ENCODE measurements around the gene ELL. TPM values are rescaled to one million over a fixed set of nuclear protein-coding genes. Genes with fewer than 3 reads are reported as not detected.

The ELL gene
- polyA plus RNA-seq, 3 donors, result 12.2 to 35.3 (median 12.6) TPM

- peaks cover 37 to 76% of the 10 kb centered on the region in 2 donors for H3K36me3 ChIP-seq (replicated peaks in 1 of 2; ENCODE audit: control insufficient read depth in 1 of 2, insufficient read depth in 2 of 2, low read length in 2 of 2)
- H3K9me3 ChIP-seq (replicated peaks in 1 of 2; ENCODE audit: control insufficient read depth in 1 of 2, insufficient read depth in 1 of 2, low read length in 2 of 2), result no peaks in the 10 kb centered on the region
- H3K4me1 ChIP-seq (ENCODE audit: control insufficient read depth in 1 of 2, insufficient read depth in 2 of 2, low read length in 2 of 2), result peaks cover 0 to 29% of the 10 kb centered on the region in 2 donors
- peaks cover 99% of the 10 kb centered on the region for H4K20me1 ChIP-seq (ENCODE audit: insufficient read depth, low read length)
- no peaks in the 10 kb centered on the region for H3K27me3 ChIP-seq (ENCODE audit: control insufficient read depth in 2 of 2, insufficient read depth in 2 of 2, low read length in 2 of 2)
- Mint-ChIP-seq H3K27me3 (ENCODE audit: low read depth in 3 of 3) (no peaks in the 10 kb centered on the region), H3K36me3 (peaks cover 58 to 80% of the 10 kb centered on the region in 2 donors), H3K4me1 (peaks cover 38% of the 10 kb centered on the region), H3K27ac (peak overlapping the region in 1 of 7 donors; percentile 77), H3K9me3 (peaks cover 0 to 2% (median 0%) of the 10 kb centered on the region in 7 donors), H3K4me3 (no peak overlapping the region)
- 88% methylated on average over 3 of the region's 3 CpGs for WGBS (ENCODE audit: insufficient coverage)
- intact Hi-C loops (cut with micrococcal nuclease), result no loop called here
- H3K27ac ChIP-seq (ENCODE audit: low read depth in 1 of 2, low read length in 2 of 2), result no peak overlapping the region
- H3K79me2 ChIP-seq (ENCODE audit: insufficient read depth, low read length), result peaks cover 84% of the 10 kb centered on the region
- H3K4me2 ChIP-seq (replicated peaks; ENCODE audit: extremely low read depth, low read length, poor library complexity, severe bottlenecking), result no peak overlapping the region
- H3K4me3 ChIP-seq (replicated peaks in 1 of 3; ENCODE audit: low read depth in 2 of 3, low read length in 3 of 3), result no peak overlapping the region
- H2AFZ ChIP-seq (ENCODE audit: insufficient read depth, low read depth, low read length, poor library complexity, severe bottlenecking), result no peak overlapping the region
- TF ChIP-seq CTCF (IDR thresholded peaks at IDR 0.05), result no peak
- peak in 1 of 3 donors; percentile 67 for DNase-seq
- no peak overlapping the region for H3K9ac ChIP-seq (ENCODE audit: insufficient read depth, low read length, poor library complexity, severe bottlenecking)
These were observed 53.4 kb downstream of the ELL start for GRCh38 chr19:18468517-18468916.

GRCh38 chr19:18467978-18468377 lies 53.9 kb downstream of the ELL start:
- Histone ChIP-seq H3K4me3 (replicated peaks in 1 of 3; ENCODE audit: low read depth in 2 of 3, low read length in 3 of 3) (no peak overlapping the region), H3K4me1 (ENCODE audit: control insufficient read depth in 1 of 2, insufficient read depth in 2 of 2, low read length in 2 of 2) (peaks cover 0 to 29% of the 10 kb centered on the region in 2 donors), H3K36me3 (replicated peaks in 1 of 2; ENCODE audit: control insufficient read depth in 1 of 2, insufficient read depth in 2 of 2, low read length in 2 of 2) (peaks cover 36 to 76% of the 10 kb centered on the region in 2 donors), H3K27me3 (ENCODE audit: control insufficient read depth in 2 of 2, insufficient read depth in 2 of 2, low read length in 2 of 2) (no peaks in the 10 kb centered on the region), H3K4me2 (replicated peaks; ENCODE audit: extremely low read depth, low read length, poor library complexity, severe bottlenecking) (no peak overlapping the region), H2AFZ (ENCODE audit: insufficient read depth, low read depth, low read length, poor library complexity, severe bottlenecking) (no peak overlapping the region), H3K9ac (ENCODE audit: insufficient read depth, low read length, poor library complexity, severe bottlenecking) (no peak overlapping the region), H3K27ac (ENCODE audit: low read depth in 1 of 2, low read length in 2 of 2) (no peak overlapping the region), H3K9me3 (replicated peaks in 1 of 2; ENCODE audit: control insufficient read depth in 1 of 2, insufficient read depth in 1 of 2, low read length in 2 of 2) (no peaks in the 10 kb centered on the region), H4K20me1 (ENCODE audit: insufficient read depth, low read length) (peaks cover 99% of the 10 kb centered on the region), H3K79me2 (ENCODE audit: insufficient read depth, low read length) (peaks cover 78% of the 10 kb centered on the region)
- Mint-ChIP-seq H3K27me3 (ENCODE audit: low read depth in 3 of 3) (no peaks in the 10 kb centered on the region), H3K4me1 (peaks cover 38% of the 10 kb centered on the region), H3K4me3 (no peak overlapping the region), H3K9me3 (peaks cover 0 to 2% (median 0%) of the 10 kb centered on the region in 7 donors), H3K27ac (peak overlapping the region in 4 of 7 donors; percentile 9 to 77 (median 36)), H3K36me3 (peaks cover 58 to 80% of the 10 kb centered on the region in 2 donors)
- no peak for DNase-seq
- TF ChIP-seq CTCF (IDR thresholded peaks at IDR 0.05), result no peak
- intact Hi-C loops (cut with micrococcal nuclease), result no loop called here
- WGBS (ENCODE audit: insufficient coverage), result 88% methylated on average over 1 of the region's 3 CpGs

Measured in CD14-positive monocyte (primary cell).